ENCODE results near the gene RPS19BP1.

DNA sequence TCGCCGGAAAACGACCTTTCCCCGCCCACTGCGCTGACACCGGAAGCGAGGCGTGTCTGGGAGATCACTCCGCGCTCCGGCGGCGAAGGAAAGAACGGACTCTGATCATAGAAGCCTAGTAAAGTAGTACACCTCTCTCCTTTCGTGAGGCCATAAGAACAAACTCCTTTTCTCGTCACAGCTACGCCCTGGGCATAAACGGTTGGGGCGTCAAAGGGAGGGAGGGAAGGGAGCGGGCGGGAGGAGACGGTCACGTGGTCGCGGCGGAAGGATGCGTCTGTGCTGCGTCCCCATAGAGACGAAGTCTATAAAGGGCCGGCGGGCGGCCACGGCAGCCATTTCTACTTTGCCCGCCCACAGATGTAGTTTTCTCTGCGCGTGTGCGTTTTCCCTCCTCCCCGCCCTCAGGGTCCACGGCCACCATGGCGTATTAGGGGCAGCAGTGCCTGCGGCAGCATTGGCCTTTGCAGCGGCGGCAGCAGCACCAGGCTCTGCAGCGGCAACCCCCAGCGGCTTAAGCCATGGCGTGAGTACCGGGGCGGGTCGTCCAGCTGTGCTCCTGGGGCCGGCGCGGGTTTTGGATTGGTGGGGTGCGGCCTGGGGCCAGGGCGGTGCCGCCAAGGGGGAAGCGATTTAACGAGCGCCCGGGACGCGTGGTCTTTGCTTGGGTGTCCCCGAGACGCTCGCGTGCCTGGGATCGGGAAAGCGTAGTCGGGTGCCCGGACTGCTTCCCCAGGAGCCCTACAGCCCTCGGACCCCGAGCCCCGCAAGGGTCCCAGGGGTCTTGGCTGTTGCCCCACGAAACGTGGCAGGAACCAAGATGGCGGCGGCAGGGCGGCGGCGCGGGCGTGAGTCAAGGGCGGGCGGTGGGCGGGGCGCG, 12.1 kb downstream of the RPS19BP1 start, which contains the start of gene ATF4:
- TF ChIP-seq POLR2A (IDR thresholded peaks at IDR 0.05; ENCODE audit: low read depth, low read length) (peak; percentile 99), POLR2AphosphoS5 (IDR thresholded peaks at IDR 0.05; ENCODE audit: low read depth, low read length) (peak; percentile 99), TAF1 (IDR thresholded peaks at IDR 0.05; ENCODE audit: low read depth, low read length) (peak; percentile 99), POU2F2 (IDR thresholded peaks at IDR 0.05; ENCODE audit: low read depth, low read length) (peak; percentile 86)

Measured in GM12891 (cell line).